Ovary (tissue), 9 donors: Measurements from ENCODE around the gene DOCK10. TPM values are rescaled to one million over a fixed set of nuclear protein-coding genes. Genes with fewer than 3 reads are reported as not detected.

Experiments used
- DNase-seq, 5 donors: peaks; one replicate each; pipeline ENCODE4 v3.0.0-alpha.2; 2019 to 2020
- H3K27ac ChIP-seq, 2 donors: fragments of 200-600 bp; one replicate each; pipeline versions ENCODE4 v1.5.1 to v1.8.0; 2019 to 2022
- H3K27me3 ChIP-seq: fragments of 200-600 bp; one replicate; pipeline ENCODE4 v1.8.0; 2022
- H3K36me3 ChIP-seq: fragments of 200-600 bp; sonication (generic); one replicate; pipeline ENCODE4 v1.5.1; 2019
- H3K4me1 ChIP-seq: one replicate; pipeline ENCODE4 v1.8.1; 2013; ENCODE audit warnings: mild to moderate bottlenecking, moderate library complexity; ENCODE audit not compliant: insufficient read depth
- H3K4me3 ChIP-seq: fragments of 200-600 bp; sonication (generic); one replicate; pipeline ENCODE4 v1.5.1; 2017
- H3K9me3 ChIP-seq, 2 donors: fragments of 200-600 bp in 1 of 2; sonication (generic) in 1 of 2; one replicate each; pipeline versions ENCODE4 v1.5.1 to v1.8.1; 2013 to 2019; ENCODE audit warnings: mild to moderate bottlenecking in 1 of 2, moderate library complexity in 1 of 2
- EP300 ChIP-seq: sonication (generic); formaldehyde crosslinking; IDR thresholded peaks from one replicate; pipeline ENCODE4 v1.6.1; 2017; ENCODE audit warnings: antibody characterized with exemption
- POLR2A ChIP-seq: fragments of 450-650 bp; IDR thresholded peaks from one replicate; pipeline ENCODE4 v1.6.1; 2017; ENCODE audit warnings: antibody characterized with exemption, mild to moderate bottlenecking, moderate library complexity
- WGBS, 3 donors: extraction: QIAGEN DNeasy Blood & Tissue Kit in 1 of 3; methylation state at CpG; one replicate each; pipeline versions ENCODE4 v1.1.5 to v1.1.7; 2013 to 2017; 5-methylcytosine and 5-hydroxymethylcytosine counted together
- intact Hi-C, 4 donors: fragments of 100-400 bp; cut with DNase I; formaldehyde crosslinking; loops; one replicate each; pipeline versions ENCODE4 v1.11.0 to v1.15.1; 2022 to 2023
- polyA plus RNA-seq, 2 donors: library from polyadenylated mRNA; stranded (reverse); fragments of 200-250 nt in 1 of 2; fragments of 350-450 nt in 1 of 2; fragmentation: Illumina TruSeq in 1 of 2; extraction: RNeasy Lipid Tissue Mini Kit (QIAGEN cat#74804) in 1 of 2; gene quantifications; one replicate each; pipeline ENCODE4 v1.2.3, GENCODE V29; 2013 to 2014
- total RNA-seq, 7 donors: library from RNA; depleted of rRNA in 2 of 7; stranded (reverse); fragments of >200 nt in 2 of 7; fragmentation: NEBNext Ultra II Directional in 3 of 7; extraction: Animal tissue kit (Norgen Biotek cat#: 25700) in 3 of 7; gene quantifications; one replicate each; pipeline versions ENCODE4 v1.1.0 to v1.2.4, GENCODE V29; 2016 to 2023
- TF ChIP-seq, protein P1 (sequence below), 3 donors: fragments of 450-650 bp in 2 of 3; fragments of 200-600 bp in 1 of 3; IDR thresholded peaks; one replicate each; pipeline versions ENCODE4 v1.5.1 to v1.8.0; 2016 to 2022; ENCODE audit warnings: antibody characterized with exemption in 3 of 3, mild to moderate bottlenecking in 1 of 3
- donor health status: DM: no; HTN: no; CAD: no; lungs with moderate emphysema.
- donor health status: DM: no; HTN: no; CAD: no.
- donor health status: Bipolar disorder and iron deficiency.
- donor health status: DM: yes; HTN: yes; CAD: no.
- donor health status: DM: no; HTN: no; CAD: no.
- donor health status: DM: yes; HTN: yes; CAD: no.

DOCK10 gene
- total and polyA plus RNA-seq, 9 donors = 15.3 to 42.5 (median 31.2) TPM

DNA sequence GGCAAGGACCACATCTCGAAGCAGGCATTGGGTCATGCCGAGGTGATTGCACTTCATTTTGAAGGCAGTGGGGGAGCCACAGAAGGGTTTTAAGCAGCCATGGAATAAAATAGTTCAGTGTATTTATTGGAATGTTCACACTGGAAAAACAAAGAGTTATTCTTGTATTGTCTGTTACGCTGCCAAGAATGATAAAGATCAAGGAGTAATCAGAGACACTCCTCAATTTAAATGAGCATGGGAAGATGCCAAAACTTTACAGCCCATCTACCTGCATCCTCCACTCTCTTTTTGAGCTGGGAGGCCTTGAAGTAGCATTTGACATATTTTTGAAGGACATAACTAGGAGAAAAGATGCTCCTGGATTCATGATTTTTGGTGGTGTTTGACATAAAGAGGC is 112.8 kb downstream of the DOCK10 start:
- 92 to 95% (median 94%) methylated on average over 3 of the region's 3 CpGs for WGBS, 3 donors
- Histone ChIP-seq H3K27ac (no peak overlapping the region), H3K4me3 (no peak overlapping the region), H3K4me1 (peaks cover 7% of the 10 kb centered on the region), H3K9me3 (no peaks in the 10 kb centered on the region), H3K27me3 (no peaks in the 10 kb centered on the region), H3K36me3 (no peaks in the 10 kb centered on the region)
- DNase-seq = no peak
- TF ChIP-seq EP300 = no peak
- no peak for TF ChIP-seq POLR2A
- TF ChIP-seq, protein P1, sequence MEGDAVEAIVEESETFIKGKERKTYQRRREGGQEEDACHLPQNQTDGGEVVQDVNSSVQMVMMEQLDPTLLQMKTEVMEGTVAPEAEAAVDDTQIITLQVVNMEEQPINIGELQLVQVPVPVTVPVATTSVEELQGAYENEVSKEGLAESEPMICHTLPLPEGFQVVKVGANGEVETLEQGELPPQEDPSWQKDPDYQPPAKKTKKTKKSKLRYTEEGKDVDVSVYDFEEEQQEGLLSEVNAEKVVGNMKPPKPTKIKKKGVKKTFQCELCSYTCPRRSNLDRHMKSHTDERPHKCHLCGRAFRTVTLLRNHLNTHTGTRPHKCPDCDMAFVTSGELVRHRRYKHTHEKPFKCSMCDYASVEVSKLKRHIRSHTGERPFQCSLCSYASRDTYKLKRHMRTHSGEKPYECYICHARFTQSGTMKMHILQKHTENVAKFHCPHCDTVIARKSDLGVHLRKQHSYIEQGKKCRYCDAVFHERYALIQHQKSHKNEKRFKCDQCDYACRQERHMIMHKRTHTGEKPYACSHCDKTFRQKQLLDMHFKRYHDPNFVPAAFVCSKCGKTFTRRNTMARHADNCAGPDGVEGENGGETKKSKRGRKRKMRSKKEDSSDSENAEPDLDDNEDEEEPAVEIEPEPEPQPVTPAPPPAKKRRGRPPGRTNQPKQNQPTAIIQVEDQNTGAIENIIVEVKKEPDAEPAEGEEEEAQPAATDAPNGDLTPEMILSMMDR (IDR thresholded peaks at IDR 0.05) = no peak
- intact Hi-C loops = no loop called here

DNA sequence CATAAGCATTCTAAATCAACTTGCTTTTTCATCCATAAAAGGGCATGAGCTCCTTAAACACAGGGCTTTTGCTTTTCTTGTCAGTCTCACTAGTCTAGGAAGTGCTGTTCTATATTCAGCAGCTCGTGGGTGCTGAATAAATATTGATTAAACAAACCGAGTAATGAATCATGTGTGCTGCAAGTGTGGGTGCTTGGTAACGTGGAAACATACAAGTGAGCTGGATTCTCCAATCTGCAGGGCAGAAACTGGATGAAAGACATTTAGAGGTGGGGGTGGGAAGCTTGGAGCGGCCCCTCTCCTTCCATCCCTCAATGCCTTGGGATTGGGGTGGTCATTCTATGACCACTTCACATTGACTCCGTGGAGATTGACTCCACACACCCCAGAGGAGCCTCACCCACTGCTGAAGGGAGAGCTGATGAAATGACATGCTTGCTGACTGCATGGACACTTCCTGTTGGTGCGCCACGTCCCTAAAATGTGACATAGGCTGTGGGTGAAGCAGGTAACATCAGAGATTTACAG is 114.6 kb downstream of the DOCK10 start:
- no peak for DNase-seq
- intact Hi-C loops = no loop called here
- Histone ChIP-seq H3K4me1 (peaks cover 5% of the 10 kb centered on the region), H3K4me3 (no peak overlapping the region), H3K36me3 (no peaks in the 10 kb centered on the region), H3K27ac (no peak overlapping the region), H3K27me3 (no peaks in the 10 kb centered on the region), H3K9me3 (no peaks in the 10 kb centered on the region)
- no peak for TF ChIP-seq POLR2A
- TF ChIP-seq, protein P1 (IDR thresholded peaks at IDR 0.05) = no peak
- no peak for TF ChIP-seq EP300
- whole genome bisulfite sequencing, 3 donors = 49 to 68% (median 59%) methylated on average over 7 of the region's 7 CpGs

DNA sequence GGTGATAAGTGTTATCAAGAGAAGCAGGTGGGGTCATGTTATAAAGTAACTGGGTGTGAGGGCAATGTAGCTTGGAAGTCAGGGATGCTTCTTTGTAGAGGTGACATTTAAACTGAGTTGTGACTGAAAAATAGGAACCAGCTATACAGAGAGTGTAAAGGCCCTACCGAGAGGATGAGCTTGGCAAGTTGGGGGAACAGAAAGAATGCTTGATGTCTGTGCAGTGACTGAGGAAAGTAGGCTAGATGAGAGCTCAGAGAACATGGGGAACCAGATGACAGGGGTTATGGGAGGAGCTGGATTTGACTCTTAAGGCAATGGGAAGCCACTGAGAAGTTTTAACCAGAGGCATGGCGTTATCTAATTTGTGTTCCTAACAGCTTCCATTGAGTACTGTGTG is 115.3 kb downstream of the DOCK10 start:
- Histone ChIP-seq H3K4me3 (no peak overlapping the region), H3K27ac (no peak overlapping the region), H3K9me3 (no peaks in the 10 kb centered on the region), H3K36me3 (no peaks in the 10 kb centered on the region), H3K27me3 (no peaks in the 10 kb centered on the region), H3K4me1 (peaks cover 5% of the 10 kb centered on the region)
- WGBS, 3 donors = 87 to 93% (median 89%) methylated on average over 2 of the region's 2 CpGs
- no peak for DNase-seq
- TF ChIP-seq POLR2A = no peak
- TF ChIP-seq, protein P1 (IDR thresholded peaks at IDR 0.05) = no peak
- no peak for TF ChIP-seq EP300
- intact Hi-C loops = no loop called here

DNA sequence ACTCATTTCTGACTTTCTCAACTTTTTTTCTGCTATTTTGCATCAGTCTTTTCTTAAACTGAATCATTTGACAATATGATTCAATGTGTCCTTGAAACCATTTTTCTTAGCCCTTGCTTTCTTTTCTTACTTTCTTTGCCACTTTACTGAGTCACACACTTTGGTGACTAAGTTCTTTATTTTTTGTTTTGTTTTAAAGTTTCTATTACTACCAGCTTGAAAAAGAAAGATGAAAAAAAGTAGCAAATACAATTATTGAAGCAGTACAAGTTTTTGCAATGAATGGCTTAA is 116.5 kb downstream of the DOCK10 start:
- no peak for DNase-seq
- no peaks in the 10 kb centered on the region for H3K36me3 ChIP-seq
- H3K9me3 ChIP-seq = no peaks in the 10 kb centered on the region
- H3K27ac ChIP-seq = peak overlapping the region in 1 of 2 donors; percentile 53
- TF ChIP-seq, protein P1 (IDR thresholded peaks at IDR 0.05) = no peak
- no peak overlapping the region for H3K4me3 ChIP-seq
- intact Hi-C loops = no loop called here
- H3K4me1 ChIP-seq = peaks cover 5% of the 10 kb centered on the region
- H3K27me3 ChIP-seq = no peaks in the 10 kb centered on the region
